CD4-positive, alpha-beta T cell (primary cell): Measurements from ENCODE around the gene DNAH1. TPM values are rescaled to one million over a fixed set of nuclear protein-coding genes. Genes with fewer than 3 reads are reported as not detected.

Source experiments
- ATAC-seq: fragments of 200-7000 bp; cut with Tn5 transposase; one replicate; pipeline ENCODE4 v1.10.0; 2022; ENCODE audit warnings: mild to moderate bottlenecking; ENCODE audit not compliant: poor library complexity
- CTCF ChIA-PET: fragments of 350-600 bp; sonication (Branson Sonifier 250); formaldehyde crosslinking; loops from one replicate; lab custom pipeline; 2021; ENCODE audit warnings: antibody characterized with exemption, inconsistent platforms; lab: Charles Lee
- POLR2A ChIA-PET: fragments of 350-600 bp; sonication (Branson Sonifier 250); formaldehyde crosslinking; loops from one replicate; lab custom pipeline; 2021; ENCODE audit warnings: antibody characterized with exemption, inconsistent platforms; lab: Charles Lee
- DNase-seq, 14 experiments: peaks; one replicate each; pipeline ENCODE4 v3.0.0-alpha.2; 2013 to 2020; ENCODE audit warnings: mixed read lengths in 2 of 14
- H3K27ac ChIP-seq, 2 donors: one replicate each; pipeline versions ENCODE4 v1.5.1 to v1.7.0; 2013; ENCODE audit warnings: low read length in 2 of 2, low read depth in 1 of 2, mild to moderate bottlenecking in 1 of 2
- H3K27me3 ChIP-seq, 2 experiments: 1 replicate in 1 of 2; 2 replicates in 1 of 2; pipeline versions ENCODE4 v1.6.1 to v1.7.0; 2013; ENCODE audit warnings: low read length in 2 of 2, control low read depth in 1 of 2, mild to moderate bottlenecking in 1 of 2, moderate library complexity in 1 of 2; ENCODE audit not compliant: insufficient read depth in 2 of 2, control insufficient read depth in 1 of 2
- H3K36me3 ChIP-seq: one replicate; pipeline ENCODE4 v1.6.1; 2013; ENCODE audit warnings: low read length, control low read depth; ENCODE audit not compliant: insufficient read depth
- H3K4me1 ChIP-seq: one replicate; pipeline ENCODE4 v1.6.1; 2013; ENCODE audit warnings: low read length, control low read depth; ENCODE audit not compliant: insufficient read depth
- H3K4me3 ChIP-seq: one replicate; pipeline ENCODE4 v1.5.1; 2013; ENCODE audit warnings: mild to moderate bottlenecking, low read length, moderate library complexity
- H3K9me3 ChIP-seq, 2 experiments: 1 replicate in 1 of 2; 2 replicates in 1 of 2; pipeline versions ENCODE4 v1.6.1 to v1.7.0; 2013; ENCODE audit warnings: low read length in 2 of 2, mild to moderate bottlenecking in 2 of 2, control low read depth in 1 of 2, moderate library complexity in 1 of 2; ENCODE audit not compliant: control insufficient read depth in 1 of 2, insufficient read depth in 1 of 2
- H3K27ac Mint-ChIP-seq: one replicate; pipeline ENCODE4 v1.8.0; 2020; ENCODE audit warnings: mixed read lengths
- H3K27me3 Mint-ChIP-seq: one replicate; pipeline ENCODE4 v1.8.0; 2021; ENCODE audit warnings: mixed read lengths
- H3K36me3 Mint-ChIP-seq: one replicate; pipeline ENCODE4 v1.8.0; 2021; ENCODE audit warnings: low read depth, mixed read lengths
- H3K4me1 Mint-ChIP-seq: one replicate; pipeline ENCODE4 v1.8.0; 2021; ENCODE audit warnings: low read depth, mixed read lengths
- H3K4me3 Mint-ChIP-seq: one replicate; pipeline ENCODE4 v1.8.0; 2020; ENCODE audit warnings: mild to moderate bottlenecking, mixed read lengths
- H3K9me3 Mint-ChIP-seq: one replicate; pipeline ENCODE4 v1.8.0; 2020; ENCODE audit warnings: mixed read lengths
- CTCF ChIP-seq: fragments of 200-600 bp; IDR thresholded peaks from one replicate; pipeline ENCODE4 v1.8.0; 2022; ENCODE audit warnings: antibody characterized with exemption, mild to moderate bottlenecking
- intact Hi-C, 2 experiments: fragments of 100-400 bp; cut with DNase I in 1 of 2; cut with micrococcal nuclease in 1 of 2; formaldehyde crosslinking; loops; one replicate each; pipeline versions ENCODE4 v1.15.1 to v1.9.0; 2023 to 2025; cut with DNase I, micrococcal nuclease
- total RNA-seq, 174 experiments: library from RNA in 2 of 174; stranded (reverse) in 2 of 174; gene quantifications; one replicate each; pipeline ENCODE4 v1.2.3 and lab custom pipeline; 2021 to 2026

Gene DNAH1
- total RNA-seq, 2 experiments from 2014 or later: 49.7 to 50.7 TPM

GRCh38 chr3:52406231-52406661, 90.1 kb downstream of the DNAH1 start:
- Histone ChIP-seq H3K27ac (no peak overlapping the region), H3K36me3 (peaks cover 68% of the 10 kb centered on the region), H3K4me3 (no peak overlapping the region), H3K9me3 (no peaks in the 10 kb centered on the region), H3K4me1 (peaks cover 39% of the 10 kb centered on the region), H3K27me3 (no peaks in the 10 kb centered on the region)
- Mint-ChIP-seq H3K4me1 (peaks cover 22% of the 10 kb centered on the region), H3K36me3 (peaks cover 91% of the 10 kb centered on the region), H3K27ac (no peak overlapping the region), H3K4me3 (peak overlapping the region; percentile 38), H3K9me3 (no peaks in the 10 kb centered on the region), H3K27me3 (no peaks in the 10 kb centered on the region)
- DNase-seq: peak in 2 of 14 experiments; percentile 1 to 7
- POLR2A ChIA-PET: interaction anchor here (0.9 kb wide), 1 partner anchor 125 kb away, joined by 3 read pairs; no protein-coding TSS in a partner anchor
- CTCF ChIA-PET: no interaction called here
- ATAC-seq: no peak
- intact Hi-C loops: loop anchor here in 1 of 2 experiments (2.0 to 5.0 kb wide), 4 partner anchors 115 to 409 kb away; partner anchors contain the start of genes RPL29 and TWF2
- no peak for TF ChIP-seq CTCF

GRCh38 chr3:52406791-52407510, 90.8 kb downstream of the DNAH1 start:
- Histone ChIP-seq H3K36me3 (peaks cover 61% of the 10 kb centered on the region), H3K4me1 (peaks cover 46% of the 10 kb centered on the region), H3K4me3 (no peak overlapping the region), H3K27me3 (no peaks in the 10 kb centered on the region), H3K9me3 (no peaks in the 10 kb centered on the region), H3K27ac (no peak overlapping the region)
- TF ChIP-seq CTCF: no peak
- Mint-ChIP-seq H3K27me3 (no peaks in the 10 kb centered on the region), H3K9me3 (no peaks in the 10 kb centered on the region), H3K4me3 (peak overlapping the region; percentile 38), H3K27ac (peak overlapping the region; percentile 97), H3K4me1 (peaks cover 29% of the 10 kb centered on the region), H3K36me3 (peaks cover 84% of the 10 kb centered on the region)
- CTCF ChIA-PET: no interaction called here
- DNase-seq (peak in 1 of 14 experiments; percentile 24), ATAC-seq (no peak)
- intact Hi-C loops: loop anchor here in 1 of 2 experiments (2.0 to 5.0 kb wide), 4 partner anchors 116 to 410 kb away; partner anchors contain the start of genes RPL29 and TWF2
- POLR2A ChIA-PET: interaction anchor here (0.9 kb wide), 1 partner anchor 125 kb away, joined by 3 read pairs; no protein-coding TSS in a partner anchor

GRCh38 chr3:52407779-52408178, 91.7 kb downstream of the DNAH1 start:
- Mint-ChIP-seq H3K36me3 (peaks cover 75% of the 10 kb centered on the region), H3K9me3 (no peaks in the 10 kb centered on the region), H3K4me1 (peaks cover 37% of the 10 kb centered on the region), H3K4me3 (peak overlapping the region; percentile 97), H3K27me3 (no peaks in the 10 kb centered on the region), H3K27ac (peak overlapping the region; percentile 97)
- Histone ChIP-seq H3K9me3 (no peaks in the 10 kb centered on the region), H3K4me3 (no peak overlapping the region), H3K36me3 (peaks cover 53% of the 10 kb centered on the region), H3K27me3 (no peaks in the 10 kb centered on the region), H3K4me1 (peaks cover 52% of the 10 kb centered on the region), H3K27ac (no peak overlapping the region)
- no peak for TF ChIP-seq CTCF
- peak in 1 of 14 experiments; percentile 22 for DNase-seq
- ChIA-PET CTCF (no interaction called here), POLR2A (no interaction called here)
- intact Hi-C loops: loop anchor here in 1 of 2 experiments (2.0 to 5.0 kb wide), 5 partner anchors 117 to 410 kb away; partner anchors contain the start of genes RPL29 and TWF2
- no peak for ATAC-seq
